K562 (cell line): Measurements from ENCODE around the gene MBNL2. TPM values are rescaled to one million over a fixed set of nuclear protein-coding genes. Genes with fewer than 3 reads are reported as not detected.
A peak's percentile ranks its signal among the peaks of the same experiment; 100 is the strongest.

Source experiments
- ATAC-seq: fragments of 200-7000 bp; cut with Tn5 transposase; 3 replicates; pipeline ENCODE4 v1.9.1; 2020; ENCODE audit warnings: moderate library complexity
- BruUV-seq: library from RNA; stranded (reverse); fragments of 400-500 nt; replicated peaks from 2 replicates; lab custom pipeline; 2021; lab: Mats Ljungman, UMichigan
- CTCF ChIA-PET: fragments of 300-600 bp; formaldehyde crosslinking; extraction: SDS; loops from one replicate; lab custom pipeline; 2021; ENCODE audit warnings: low intra/inter-chr PET ratio; lab: Yijun Ruan, JAX
- POLR2A ChIA-PET: fragments of 300-600, 350-650 bp; sonication (Branson Sonifier 250); formaldehyde crosslinking; extraction: SDS; loops from one replicate; lab custom pipeline; 2021; ENCODE audit warnings: antibody characterized with exemption, inconsistent platforms; lab: Yijun Ruan, JAX
- DNase-seq, 4 experiments: peaks; one replicate each; pipeline versions ENCODE4 v3.0.0 to v3.0.0-alpha.2; 2011 to 2018; ENCODE audit warnings: low spot score in 3 of 4, mixed read lengths in 3 of 4; ENCODE audit errors: extremely low read depth in 1 of 4
- FAIRE-seq: peaks from 2 replicates; lab custom pipeline; 2011; peaks lifted over from hg19 to GRCh38; lab: Jason Lieb, UNC
- H2AFZ ChIP-seq: 2 replicates; pipeline ENCODE4 v1.6.0; 2011; ENCODE audit warnings: low read depth, low read length, control low read depth, inconsistent platforms
- H3K27ac ChIP-seq: fragments of 200-600 bp; 3 replicates; pipeline ENCODE4 v1.8.0; 2011; ENCODE audit warnings: low read depth, mild to moderate bottlenecking, control low read depth, inconsistent platforms, low read length, moderate library complexity, mixed read lengths; ENCODE audit errors: extremely low read depth
- H3K27me3 ChIP-seq, 2 experiments: fragments of 300-600 bp in 1 of 2; 2 replicates in 1 of 2; 3 replicates in 1 of 2; pipeline versions ENCODE4 v1.6.0 to v1.8.0; 2011; ENCODE audit warnings: inconsistent platforms in 2 of 2, low read length in 2 of 2, mild to moderate bottlenecking in 1 of 2, mixed read lengths in 1 of 2, moderate library complexity in 1 of 2; ENCODE audit not compliant: control insufficient read depth in 2 of 2, insufficient read depth in 2 of 2
- H3K36me3 ChIP-seq: fragments of 300-600 bp; 3 replicates; pipeline ENCODE4 v1.8.0; 2011; ENCODE audit warnings: mild to moderate bottlenecking, low read length, inconsistent platforms; ENCODE audit not compliant: control insufficient read depth, insufficient read depth
- H3K4me1 ChIP-seq, 2 experiments: fragments of 200-600 bp in 1 of 2; replicated peaks in 1 of 2; 2 replicates in 1 of 2; 3 replicates in 1 of 2; pipeline versions ENCODE4 v1.5.1 to v1.8.0; 2011; ENCODE audit warnings: inconsistent platforms in 2 of 2, low read length in 2 of 2, mild to moderate bottlenecking in 1 of 2, mixed read lengths in 1 of 2, moderate library complexity in 1 of 2; ENCODE audit not compliant: control insufficient read depth in 2 of 2, insufficient read depth in 2 of 2
- H3K4me2 ChIP-seq: 2 replicates; pipeline ENCODE4 v1.6.1; 2011; ENCODE audit warnings: low read length, control low read depth, inconsistent platforms, mixed read lengths; ENCODE audit not compliant: insufficient read depth
- H3K4me3 ChIP-seq: fragments of 200-600 bp; sonication (generic), shearing (Covaris generic); 2 replicates; pipeline ENCODE4 v1.5.1; 2016; ENCODE audit warnings: control low read depth, inconsistent platforms
- H3K79me2 ChIP-seq: fragments of 200-600 bp; 3 replicates; pipeline ENCODE4 v1.8.0; 2011; ENCODE audit warnings: low read length, inconsistent platforms; ENCODE audit not compliant: control insufficient read depth, insufficient read depth
- H3K9ac ChIP-seq, 2 experiments: 2 replicates each; pipeline versions ENCODE4 v1.6.0 to v1.6.1; 2011; ENCODE audit warnings: low read depth in 2 of 2, low read length in 2 of 2, control low read depth in 1 of 2, inconsistent platforms in 1 of 2, mild to moderate bottlenecking in 1 of 2, mixed read lengths in 1 of 2; ENCODE audit not compliant: insufficient read depth in 1 of 2
- H3K9me1 ChIP-seq: one replicate; pipeline ENCODE4 v1.6.0; 2011; ENCODE audit warnings: inconsistent platforms, mild to moderate bottlenecking, low read length, moderate library complexity; ENCODE audit not compliant: control insufficient read depth, insufficient read depth
- H3K9me3 ChIP-seq: replicated peaks from 2 replicates; pipeline ENCODE4 v1.5.1; 2011; ENCODE audit warnings: low read depth, low read length, inconsistent platforms; ENCODE audit not compliant: control insufficient read depth, insufficient read depth
- H4K20me1 ChIP-seq: replicated peaks from 2 replicates; pipeline ENCODE4 v1.6.1; 2011; ENCODE audit warnings: low read length, inconsistent platforms, mixed read lengths; ENCODE audit not compliant: control insufficient read depth, insufficient read depth
- FOXM1 ChIP-seq, 2 experiments: fragments of 450-650 bp in 1 of 2; sonication (generic) in 1 of 2; formaldehyde crosslinking in 1 of 2; IDR thresholded peaks; 2 replicates each; pipeline versions ENCODE4 v1.6.1 to v1.9.0; 2017 to 2022; ENCODE audit warnings: low read depth in 2 of 2, mild to moderate bottlenecking in 2 of 2, missing genetic modification reagents in 1 of 2, moderate library complexity in 1 of 2
- GTF3C2 ChIP-seq: IDR thresholded peaks from 3 replicates; pipeline ENCODE4 v1.6.1; 2011; ENCODE audit warnings: borderline replicate concordance, mild to moderate bottlenecking, moderate library complexity; ENCODE audit not compliant: insufficient read length; ENCODE audit errors: extremely low read depth
- NCOA2 ChIP-seq, 2 experiments: fragments of 450-650 bp; IDR thresholded peaks; 2 replicates each; pipeline ENCODE4 v1.6.1; 2018; ENCODE audit warnings: mild to moderate bottlenecking in 2 of 2, moderate library complexity in 1 of 2; ENCODE audit not compliant: partially characterized antibody in 2 of 2
- NFIC ChIP-seq: fragments of 450-650 bp; IDR thresholded peaks from 2 replicates; pipeline ENCODE4 v1.6.1; 2017; ENCODE audit warnings: mild to moderate bottlenecking, inconsistent platforms
- NFRKB ChIP-seq: fragments of 450-650 bp; IDR thresholded peaks from 2 replicates; pipeline ENCODE4 v1.6.1; 2016; ENCODE audit warnings: low read depth
- RBM25 ChIP-seq: fragments of 200-400 bp; formaldehyde crosslinking; IDR thresholded peaks from 2 replicates; pipeline ENCODE4 v1.6.1; 2018; ENCODE audit warnings: low read length, low read depth, moderate library complexity; ENCODE audit not compliant: severe bottlenecking
- STAT5A ChIP-seq: IDR thresholded peaks from 2 replicates; pipeline ENCODE4 v1.6.1; 2012; ENCODE audit warnings: low read length, inconsistent platforms, borderline replicate concordance
- TAL1 ChIP-seq: fragments of 450-650 bp; IDR thresholded peaks from 2 replicates; pipeline ENCODE4 v1.6.1; 2016; ENCODE audit warnings: mild to moderate bottlenecking
- USF2 ChIP-seq: sonication (generic); formaldehyde crosslinking; IDR thresholded peaks from 2 replicates; pipeline ENCODE4 v1.5.0; 2020; ENCODE audit warnings: missing genetic modification reagents
- ZNF224 ChIP-seq: sonication (generic); formaldehyde crosslinking; IDR thresholded peaks from 2 replicates; pipeline ENCODE4 v1.8.0; 2022; ENCODE audit warnings: mild to moderate bottlenecking, missing genetic modification reagents
- WGBS: fragments of 100-300 bp; shearing (Covaris generic); methylation state at CpG from one replicate; pipeline ENCODE4 v1.1.6; 2016; ENCODE audit warnings: low coverage, mixed read lengths; ENCODE audit not compliant: insufficient coverage; ENCODE audit errors: missing lambda C conversion rate; 5-methylcytosine and 5-hydroxymethylcytosine counted together
- in situ Hi-C: fragments of 300-500 bp; cut with MboI; formaldehyde crosslinking; loops from 4 replicates; pipeline ENCODE4 v1.15.0; 2018; ENCODE audit warnings: inconsistent platforms, mixed read lengths
- intact Hi-C: fragments of 100-400 bp; cut with micrococcal nuclease; formaldehyde crosslinking; loops from 2 replicates; pipeline ENCODE4 v1.14.2; 2022
- polyA plus RNA-seq, 8 experiments: library from polyadenylated mRNA; depleted of rRNA in 4 of 8; stranded (reverse) in 5 of 8; unstranded in 3 of 8; fragments of >200 nt; fragmentation: Nextera tagmentation in 2 of 8; fragmentation: Illumina TruSeq in 1 of 8; extraction: Ambion mirVana in 2 of 8; extraction: Trizol in 1 of 8; gene quantifications; 2 replicates each; pipeline versions ENCODE4 v1.2.1 to v1.2.3, GENCODE V29; 2011 to 2014; ENCODE audit warnings: inconsistent platforms in 1 of 8, missing spikeins in 1 of 8
- total RNA-seq, 7 experiments: library from RNA; depleted of rRNA in 6 of 7; stranded (reverse); fragments of >200 nt in 6 of 7; fragmentation: Illumina TruSeq in 2 of 7; extraction: Trizol in 2 of 7; gene quantifications; 2 replicates each; pipeline versions ENCODE4 v1.2.1 to v1.2.3, GENCODE V29; 2011 to 2021; ENCODE audit warnings: low replicate concordance in 1 of 7

The MBNL2 gene
- total and polyA plus RNA-seq, 9 of the 15 experiments (the other 6 are each of a cell fraction or from before 2014, with no cell fraction given): 7.0 to 24.8 (median 13.8) TPM

GRCh38 chr13:97327086-97327485 is 105.0 kb downstream of the MBNL2 start:
- in situ Hi-C loops: no loop called here
- Histone ChIP-seq H3K9ac (no peak overlapping the region; a peak in 1 of 4 replicates), H2AFZ (no peak overlapping the region), H3K4me3 (no peak overlapping the region), H4K20me1 (peaks cover 5% of the 10 kb centered on the region; the same call in 1 of the 2 replicates), H3K9me1 (peaks cover 6% of the 10 kb centered on the region), H3K27me3 (no peaks in the 10 kb centered on the region), H3K4me2 (no peak overlapping the region), H3K79me2 (peaks cover 30% of the 10 kb centered on the region; the same call in 2 of the 3 replicates), H3K36me3 (no peaks in the 10 kb centered on the region), H3K4me1 (peaks cover 0 to 18% of the 10 kb centered on the region in 2 experiments; a peak in 2 of 5 replicates), H3K9me3 (no peaks in the 10 kb centered on the region), H3K27ac (no peak overlapping the region)
- CTCF ChIA-PET: no interaction called here
- TF ChIP-seq ZNF224 (CRISPR knock-in tag): no peak
- TF ChIP-seq NFIC: peak; percentile 72
- 34% methylated on average over 6 of the region's 6 CpGs for WGBS
- ATAC-seq: no peak; the same call in 2 of the 3 replicates
- POLR2A ChIA-PET: interaction anchor here (0.7 kb wide), 1 partner anchor 122 kb away, joined by 3 read pairs; no protein-coding TSS in a partner anchor
- peak in 2 of 4 experiments; percentile 12 to 41 for DNase-seq
- intact Hi-C loops: no loop called here
- peak; percentile 29 for FAIRE-seq
- no TSS peak for BruUV-seq

GRCh38 chr13:97327506-97328221 is 105.5 kb downstream of the MBNL2 start:
- intact Hi-C loops: no loop called here
- Histone ChIP-seq H3K9ac (no peak overlapping the region; a peak in 1 of 4 replicates), H3K27ac (no peak overlapping the region), H2AFZ (no peak overlapping the region), H3K9me1 (peaks cover 6% of the 10 kb centered on the region), H3K36me3 (no peaks in the 10 kb centered on the region), H3K9me3 (no peaks in the 10 kb centered on the region), H3K27me3 (no peaks in the 10 kb centered on the region), H3K4me3 (no peak overlapping the region), H3K4me2 (no peak overlapping the region), H3K79me2 (peaks cover 33% of the 10 kb centered on the region; the same call in 2 of the 3 replicates), H3K4me1 (peaks cover 0 to 18% of the 10 kb centered on the region in 2 experiments; a peak in 2 of 5 replicates), H4K20me1 (peaks cover 7% of the 10 kb centered on the region; the same call in 1 of the 2 replicates)
- BruUV-seq: no TSS peak
- ATAC-seq: peak; percentile 58; the same call in 1 of the 3 replicates
- peak; percentile 65 for FAIRE-seq
- POLR2A ChIA-PET: interaction anchor here (0.7 kb wide), 1 partner anchor 121 kb away, joined by 3 read pairs; no protein-coding TSS in a partner anchor
- DNase-seq: peak in 2 of 4 experiments; percentile 16 to 44
- CTCF ChIA-PET: no interaction called here
- WGBS: 34% methylated on average over 3 of the region's 4 CpGs
- in situ Hi-C loops: no loop called here
- TF ChIP-seq NFRKB (no peak), RBM25 (peak; percentile 7), TAL1 (peak; percentile 75), FOXM1 (IDR thresholded peaks at IDR 0.05; ENCODE audit: low read depth) (no peak), FOXM1 (CRISPR knock-in tag; IDR thresholded peaks at IDR 0.05; ENCODE audit: low read depth) (no peak), NCOA2 (IDR thresholded peaks at IDR 0.05; ENCODE audit: partially characterized antibody in 2 of 2) (no peak), STAT5A (peak; percentile 33; the same call in 1 of the 2 replicates), USF2 (CRISPR knock-in tag) (no peak), GTF3C2 (no peak)
